Prostate gland (tissue), 2 donors: Measurements from ENCODE around the gene OR13C8. TPM values are rescaled to one million over a fixed set of nuclear protein-coding genes. Genes with fewer than 3 reads are reported as not detected.
"Not testable (repeated sequence)": the region's sequence is repeated elsewhere in the genome, so short reads cannot be mapped to it uniquely, and the experiment has no call there.

Source experiments
- DNase-seq: peaks from one replicate; pipeline ENCODE4 v3.0.0-alpha.2; 2019; ENCODE audit warnings: low spot score
- H3K27ac ChIP-seq, 2 donors: fragments of 200-600 bp; sonication (generic); 2 replicates each; pipeline ENCODE4 v1.5.1; 2017 to 2019
- H3K27me3 ChIP-seq: fragments of 200-600 bp; sonication (generic); replicated peaks from 2 replicates; pipeline ENCODE4 v1.5.1; 2019; ENCODE audit not compliant: insufficient read depth
- H3K36me3 ChIP-seq, 2 donors: fragments of 200-600 bp; sonication (generic); 1 replicate in 1 of 2; 2 replicates in 1 of 2; pipeline versions ENCODE4 v1.5.1 to v1.8.1; 2017 to 2019
- H3K4me1 ChIP-seq: fragments of 200-600 bp; sonication (generic); replicated peaks from 2 replicates; pipeline ENCODE4 v1.5.1; 2019
- H3K4me3 ChIP-seq, 2 donors: fragments of 200-600 bp; sonication (generic); 2 replicates each; pipeline ENCODE4 v1.5.1; 2017 to 2019
- H3K9me3 ChIP-seq: fragments of 200-600 bp; sonication (generic); 2 replicates; pipeline ENCODE4 v1.5.1; 2017
- CTCF ChIP-seq, 4 experiments: fragments of 200-600 bp in 2 of 4; fragments of 450-650 bp in 2 of 4; sonication (generic) in 2 of 4; IDR thresholded peaks; 1 replicate in 3 of 4; 2 replicates in 1 of 4; pipeline ENCODE4 v1.5.1; 2016 to 2019; ENCODE audit warnings: antibody characterized with exemption in 4 of 4, mild to moderate bottlenecking in 2 of 4, moderate library complexity in 2 of 4
- POLR2A ChIP-seq: fragments of 450-650 bp; IDR thresholded peaks from one replicate; pipeline ENCODE4 v1.6.1; 2016; ENCODE audit warnings: antibody characterized with exemption, mild to moderate bottlenecking
- POLR2AphosphoS5 ChIP-seq: sonication (generic); formaldehyde crosslinking; IDR thresholded peaks from one replicate; pipeline ENCODE4 v1.6.1; 2017; ENCODE audit warnings: antibody characterized with exemption
- WGBS: methylation state at CpG from one replicate; pipeline ENCODE4 v1.1.5; 2018; 5-methylcytosine and 5-hydroxymethylcytosine counted together
- intact Hi-C: fragments of 100-400 bp; cut with DNase I; formaldehyde crosslinking; loops from one replicate; pipeline ENCODE4 v1.14.2; 2022
- total RNA-seq, 2 donors: library from RNA; depleted of rRNA; stranded (reverse); fragments of >200 nt; gene quantifications; one replicate each; pipeline ENCODE4 v1.1.0, GENCODE V29; 2016

OR13C8 gene
- total RNA-seq: not detected

GRCh38 chr9:104568868-104569267, at the start of gene OR13C8:
Gene OR13C8, plus strand, starts transcription at chr9:104569168. Its CDS starts 0 bp downstream, at chr9:104569168.
- Histone ChIP-seq H3K9me3 (no peaks in the 10 kb centered on the region), H3K36me3 (no peaks in the 10 kb centered on the region), H3K4me1 (no peaks in the 10 kb centered on the region), H3K27me3 (no peaks in the 10 kb centered on the region), H3K27ac (no peak within 1 kb of the TSS), H3K4me3 (no peak within 1 kb of the TSS)
- no peak for TF ChIP-seq CTCF (IDR thresholded peaks at IDR 0.05)
- TF ChIP-seq POLR2A: no peak
- TF ChIP-seq POLR2AphosphoS5: no peak
- no peak for DNase-seq
- WGBS: 94% methylated on average over 4 of the region's 4 CpGs
- intact Hi-C loops: no loop called here

GRCh38 chr9:104520241-104520640, 48.7 kb upstream of the OR13C8 start:
- H3K27ac ChIP-seq, H3K4me1 ChIP-seq, H3K9me3 ChIP-seq, H3K36me3 ChIP-seq, intact Hi-C loops, H3K27me3 ChIP-seq, H3K4me3 ChIP-seq, DNase-seq: not testable (repeated sequence)
- WGBS: 91% methylated on average over 10 of the region's 10 CpGs

DNA sequence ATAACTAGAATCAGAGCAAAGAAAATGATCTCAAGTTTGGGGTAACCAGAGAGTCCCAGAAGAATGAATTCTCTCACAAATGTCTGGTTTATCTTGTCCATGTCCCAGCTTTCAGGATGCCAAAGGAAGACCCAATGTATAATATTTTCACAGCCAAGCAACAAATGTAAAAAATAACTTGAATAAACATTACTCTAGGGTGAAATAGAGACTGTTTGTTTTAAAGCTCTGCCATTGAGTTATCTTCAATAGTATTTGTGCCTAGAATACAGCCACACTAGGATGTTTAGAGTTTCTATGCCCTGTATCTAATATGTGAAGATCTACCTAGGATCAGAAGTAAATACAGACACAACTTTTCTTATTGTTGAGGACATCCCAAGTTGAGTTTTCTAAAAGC, 41.9 kb upstream of the OR13C8 start, which contains the start of gene OR13C4:
Gene OR13C4, minus strand, starts transcription at position 101 of the 400 bp plus-strand sequence. Its CDS starts 0 bp downstream, at position 101.
- TF ChIP-seq POLR2A: no peak
- TF ChIP-seq POLR2AphosphoS5: no peak
- no peak for TF ChIP-seq CTCF (IDR thresholded peaks at IDR 0.05)
- Histone ChIP-seq H3K4me3 (no peak within 1 kb of the TSS), H3K9me3 (no peaks in the 10 kb centered on the region), H3K27me3 (no peaks in the 10 kb centered on the region), H3K27ac (no peak within 1 kb of the TSS), H3K36me3 (no peaks in the 10 kb centered on the region), H3K4me1 (no peaks in the 10 kb centered on the region)
- intact Hi-C loops: no loop called here
- DNase-seq: no peak

GRCh38 chr9:104536756-104537155, 32.2 kb upstream of the OR13C8 start, which contains the start of gene OR13C3:
Gene OR13C3, minus strand, starts transcription at chr9:104536856. Its CDS starts 133 bp downstream, at chr9:104536723.
- H3K27ac ChIP-seq: no peak within 1 kb of the TSS
- H3K4me3 ChIP-seq: no peak within 1 kb of the TSS
- no peaks in the 10 kb centered on the region for H3K27me3 ChIP-seq
- H3K4me1 ChIP-seq: no peaks in the 10 kb centered on the region
- no peaks in the 10 kb centered on the region for H3K9me3 ChIP-seq
- TF ChIP-seq POLR2A (no peak), POLR2AphosphoS5 (no peak), CTCF (IDR thresholded peaks at IDR 0.05) (no peak)
- H3K36me3 ChIP-seq: no peaks in the 10 kb centered on the region
- intact Hi-C loops: no loop called here
- no peak for DNase-seq
- 92% methylated on average over 5 of the region's 5 CpGs for WGBS

DNA sequence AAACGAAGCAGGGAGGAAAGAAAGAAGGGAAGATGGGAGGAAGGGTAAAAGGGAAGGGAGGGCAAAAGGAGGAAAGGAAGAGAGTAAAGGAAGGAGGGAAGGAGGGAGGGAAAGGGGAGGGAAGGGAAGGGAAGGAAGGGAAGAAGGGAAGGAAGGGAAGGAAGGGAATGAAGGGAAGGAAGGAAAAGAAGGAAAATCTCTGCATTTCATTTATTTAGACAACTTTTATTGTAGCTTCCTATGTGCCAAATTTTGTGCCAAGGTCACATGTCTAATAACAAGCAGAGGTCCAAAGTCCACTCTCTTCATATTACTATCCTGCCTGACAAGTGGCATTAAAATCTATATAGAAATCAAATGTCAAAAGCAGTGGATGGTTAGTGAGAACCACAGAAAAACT, 29.7 kb upstream of the OR13C8 start:
- 28% methylated on average over 1 of the region's 1 CpG for WGBS
- Histone ChIP-seq H3K27ac (no peak overlapping the region), H3K4me1 (no peaks in the 10 kb centered on the region), H3K27me3 (no peaks in the 10 kb centered on the region), H3K36me3 (no peaks in the 10 kb centered on the region), H3K9me3 (no peaks in the 10 kb centered on the region), H3K4me3 (no peak overlapping the region)
- intact Hi-C loops: no loop called here
- no peak for TF ChIP-seq POLR2AphosphoS5
- TF ChIP-seq CTCF (IDR thresholded peaks at IDR 0.05): no peak
- no peak for TF ChIP-seq POLR2A
- DNase-seq: no peak
